Astrocyte (in vitro differentiated cells and primary cell): ENCODE results near the gene ALDOA. TPM values are rescaled to one million over a fixed set of nuclear protein-coding genes. Genes with fewer than 3 reads are reported as not detected.

Source experiments
- DNase-seq: peaks from one replicate; pipeline ENCODE4 v3.0.0-alpha.2; 2010; ENCODE audit warnings: low read depth
- FAIRE-seq: peaks from 2 replicates; lab custom pipeline; 2011; peaks lifted over from hg19 to GRCh38; lab: Jason Lieb, UNC
- H2AFZ ChIP-seq: 2 replicates; pipeline ENCODE4 v1.6.0; 2012; ENCODE audit warnings: low read depth, low read length, inconsistent platforms
- H3K27ac ChIP-seq: 2 replicates; pipeline ENCODE4 v1.5.1; 2011; ENCODE audit warnings: low read depth, low read length, inconsistent platforms
- H3K27me3 ChIP-seq: 2 replicates; pipeline ENCODE4 v1.6.0; 2011; ENCODE audit warnings: low read length, inconsistent platforms; ENCODE audit not compliant: insufficient read depth
- H3K36me3 ChIP-seq: 2 replicates; pipeline ENCODE4 v1.5.1; 2011; ENCODE audit warnings: low read length, inconsistent platforms; ENCODE audit not compliant: insufficient read depth
- H3K4me1 ChIP-seq: 2 replicates; pipeline ENCODE4 v1.5.1; 2011; ENCODE audit warnings: low read length, inconsistent platforms; ENCODE audit not compliant: insufficient read depth
- H3K4me2 ChIP-seq: 2 replicates; pipeline ENCODE4 v1.6.0; 2012; ENCODE audit warnings: low read length, inconsistent platforms
- H3K4me3 ChIP-seq: 2 replicates; pipeline ENCODE4 v1.5.1; 2011; ENCODE audit warnings: low read depth, mild to moderate bottlenecking, low read length, inconsistent platforms; ENCODE audit not compliant: insufficient read depth
- H3K79me2 ChIP-seq: 2 replicates; pipeline ENCODE4 v1.6.0; 2012; ENCODE audit warnings: mild to moderate bottlenecking, low read length, inconsistent platforms; ENCODE audit not compliant: insufficient read depth
- H3K9ac ChIP-seq: 2 replicates; pipeline ENCODE4 v1.6.0; 2012; ENCODE audit warnings: mild to moderate bottlenecking, low read length, inconsistent platforms
- H3K9me3 ChIP-seq: 2 replicates; pipeline ENCODE4 v1.5.1; 2012; ENCODE audit warnings: low read depth, mild to moderate bottlenecking, low read length, inconsistent platforms; ENCODE audit not compliant: insufficient read depth
- H4K20me1 ChIP-seq: 2 replicates; pipeline ENCODE4 v1.6.0; 2012; ENCODE audit warnings: low read length, inconsistent platforms; ENCODE audit not compliant: insufficient read depth
- H3K27ac Mint-ChIP-seq: one replicate; pipeline ENCODE4 v1.8.0; 2021; ENCODE audit warnings: mild to moderate bottlenecking, mixed read lengths; ENCODE audit not compliant: unreplicated experiment
- H3K27me3 Mint-ChIP-seq: one replicate; pipeline ENCODE4 v1.8.0; 2021; ENCODE audit warnings: low read depth, mixed read lengths; ENCODE audit not compliant: unreplicated experiment
- H3K36me3 Mint-ChIP-seq: one replicate; pipeline ENCODE4 v1.8.0; 2021; ENCODE audit warnings: low read depth, mixed read lengths; ENCODE audit not compliant: unreplicated experiment
- H3K4me1 Mint-ChIP-seq: one replicate; pipeline ENCODE4 v1.8.0; 2021; ENCODE audit warnings: low read depth, mixed read lengths; ENCODE audit not compliant: unreplicated experiment
- H3K4me3 Mint-ChIP-seq: one replicate; pipeline ENCODE4 v1.8.0; 2021; ENCODE audit warnings: mild to moderate bottlenecking, moderate library complexity, mixed read lengths; ENCODE audit not compliant: unreplicated experiment
- H3K9me3 Mint-ChIP-seq: one replicate; pipeline ENCODE4 v1.8.0; 2021; ENCODE audit warnings: mild to moderate bottlenecking, mixed read lengths; ENCODE audit not compliant: unreplicated experiment
- EZH2 ChIP-seq: IDR thresholded peaks from 2 replicates; pipeline ENCODE4 v1.6.1; 2012; ENCODE audit warnings: mild to moderate bottlenecking, low read length, inconsistent platforms; ENCODE audit not compliant: insufficient read depth
- total RNA-seq: library from RNA; stranded (reverse); gene quantifications from 2 replicates; pipeline ENCODE4 v1.2.1, GENCODE V29; 2021
- TF ChIP-seq, protein P1 (sequence below): IDR thresholded peaks from 2 replicates; pipeline ENCODE4 v1.5.1; 2011; ENCODE audit warnings: low read depth, mild to moderate bottlenecking, inconsistent platforms, low read length, moderate library complexity; ENCODE audit not compliant: insufficient read depth

ALDOA gene
- total RNA-seq, 1 donor from 2014 or later: 1,795 TPM

DNA sequence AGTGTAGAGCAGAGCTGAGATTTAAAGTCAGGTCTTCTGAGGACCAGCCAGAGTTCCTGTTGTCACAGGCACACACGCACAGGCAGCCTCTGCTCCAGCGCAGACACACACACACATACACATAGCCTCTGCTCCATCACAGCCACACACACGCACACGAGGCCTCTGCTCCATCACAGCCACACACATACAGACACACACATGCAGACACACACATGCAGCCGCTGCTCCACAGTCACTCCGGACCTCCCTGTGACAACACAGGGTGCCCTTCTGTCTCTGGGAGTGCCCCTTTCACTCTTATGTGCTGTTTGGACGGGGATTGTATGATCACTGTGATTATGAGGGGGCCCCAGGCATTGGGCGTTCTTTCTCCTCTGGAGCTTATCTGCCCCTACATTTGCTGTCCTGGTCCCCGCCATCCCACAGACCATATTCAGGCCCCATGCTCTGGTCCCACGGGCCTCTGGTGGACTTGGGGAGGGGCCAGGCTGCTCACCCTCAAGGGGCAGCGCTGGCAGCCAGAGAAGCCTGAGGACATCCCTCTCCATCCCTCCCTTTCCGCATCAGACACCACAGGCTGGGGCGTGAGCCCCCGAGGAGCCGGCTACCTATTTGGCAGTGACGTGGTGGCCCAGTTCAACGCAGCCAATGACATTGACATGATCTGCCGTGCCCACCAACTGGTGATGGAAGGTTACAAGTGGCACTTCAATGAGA lies 18.7 kb downstream of the ALDOA start:
- Histone ChIP-seq H3K4me1 (no peaks in the 10 kb centered on the region), H3K4me3 (no peak overlapping the region), H3K79me2 (peaks cover 34% of the 10 kb centered on the region), H3K4me2 (no peak overlapping the region), H4K20me1 (peaks cover 42% of the 10 kb centered on the region), H3K9me3 (no peaks in the 10 kb centered on the region), H2AFZ (no peak overlapping the region), H3K27ac (no peak overlapping the region), H3K36me3 (peaks cover 16% of the 10 kb centered on the region), H3K9ac (no peak overlapping the region), H3K27me3 (no peaks in the 10 kb centered on the region)
- FAIRE-seq (no peak), DNase-seq (no peak)
- Mint-ChIP-seq H3K4me3 (no peak overlapping the region), H3K36me3 (peaks cover 33% of the 10 kb centered on the region), H3K9me3 (no peaks in the 10 kb centered on the region), H3K27ac (no peak overlapping the region), H3K4me1 (peaks cover 2% of the 10 kb centered on the region), H3K27me3 (no peaks in the 10 kb centered on the region)
- TF ChIP-seq, protein P1, sequence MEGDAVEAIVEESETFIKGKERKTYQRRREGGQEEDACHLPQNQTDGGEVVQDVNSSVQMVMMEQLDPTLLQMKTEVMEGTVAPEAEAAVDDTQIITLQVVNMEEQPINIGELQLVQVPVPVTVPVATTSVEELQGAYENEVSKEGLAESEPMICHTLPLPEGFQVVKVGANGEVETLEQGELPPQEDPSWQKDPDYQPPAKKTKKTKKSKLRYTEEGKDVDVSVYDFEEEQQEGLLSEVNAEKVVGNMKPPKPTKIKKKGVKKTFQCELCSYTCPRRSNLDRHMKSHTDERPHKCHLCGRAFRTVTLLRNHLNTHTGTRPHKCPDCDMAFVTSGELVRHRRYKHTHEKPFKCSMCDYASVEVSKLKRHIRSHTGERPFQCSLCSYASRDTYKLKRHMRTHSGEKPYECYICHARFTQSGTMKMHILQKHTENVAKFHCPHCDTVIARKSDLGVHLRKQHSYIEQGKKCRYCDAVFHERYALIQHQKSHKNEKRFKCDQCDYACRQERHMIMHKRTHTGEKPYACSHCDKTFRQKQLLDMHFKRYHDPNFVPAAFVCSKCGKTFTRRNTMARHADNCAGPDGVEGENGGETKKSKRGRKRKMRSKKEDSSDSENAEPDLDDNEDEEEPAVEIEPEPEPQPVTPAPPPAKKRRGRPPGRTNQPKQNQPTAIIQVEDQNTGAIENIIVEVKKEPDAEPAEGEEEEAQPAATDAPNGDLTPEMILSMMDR: no peak
- TF ChIP-seq EZH2: no peak

DNA sequence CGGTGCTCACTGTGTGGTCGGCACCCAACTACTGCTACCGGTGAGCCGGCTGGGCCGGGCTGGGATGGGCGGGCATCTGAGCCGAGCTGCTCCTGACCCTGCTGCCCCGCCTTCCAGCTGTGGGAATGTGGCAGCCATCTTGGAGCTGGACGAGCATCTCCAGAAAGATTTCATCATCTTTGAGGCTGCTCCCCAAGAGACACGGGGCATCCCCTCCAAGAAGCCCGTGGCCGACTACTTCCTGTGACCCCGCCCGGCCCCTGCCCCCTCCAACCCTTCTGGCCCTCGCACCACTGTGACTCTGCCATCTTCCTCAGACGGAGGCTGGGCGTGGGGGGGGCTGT lies 19.2 kb downstream of the ALDOA start:
- no peak overlapping the region for H3K4me3 Mint-ChIP-seq
- TF ChIP-seq EZH2: no peak
- TF ChIP-seq, protein P1: no peak
- Histone ChIP-seq H3K4me2 (no peak overlapping the region), H3K27ac (no peak overlapping the region), H4K20me1 (peaks cover 37% of the 10 kb centered on the region), H2AFZ (no peak overlapping the region), H3K9me3 (no peaks in the 10 kb centered on the region), H3K4me1 (no peaks in the 10 kb centered on the region), H3K4me3 (no peak overlapping the region), H3K9ac (no peak overlapping the region), H3K27me3 (no peaks in the 10 kb centered on the region), H3K36me3 (peaks cover 12% of the 10 kb centered on the region), H3K79me2 (peaks cover 28% of the 10 kb centered on the region)
- H3K36me3 Mint-ChIP-seq: peaks cover 31% of the 10 kb centered on the region
- H3K27me3 Mint-ChIP-seq: no peaks in the 10 kb centered on the region
- FAIRE-seq (no peak), DNase-seq (no peak)
- H3K4me1 Mint-ChIP-seq: peaks cover 4% of the 10 kb centered on the region
- H3K27ac Mint-ChIP-seq: no peak overlapping the region
- no peaks in the 10 kb centered on the region for H3K9me3 Mint-ChIP-seq

DNA sequence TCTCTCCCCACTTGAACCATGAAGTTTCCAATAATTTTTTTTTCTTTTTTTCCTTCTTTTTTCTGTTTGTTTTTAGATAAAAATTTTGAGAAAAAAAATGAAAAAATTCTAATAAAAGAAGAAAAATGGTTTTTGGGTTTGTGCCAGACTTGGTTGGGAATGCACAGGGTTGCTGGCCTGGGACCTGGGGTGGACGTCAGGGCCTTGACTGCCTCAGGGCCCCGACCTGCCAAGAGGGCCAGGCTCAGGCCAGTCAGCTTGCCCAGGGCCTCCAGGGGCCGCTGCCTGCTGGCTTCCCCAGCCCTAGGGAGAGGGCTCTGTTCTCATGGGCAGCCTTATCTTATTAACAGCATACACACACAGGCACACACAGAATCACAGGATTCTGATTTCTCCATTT lies 19.7 kb downstream of the ALDOA start:
- no peak overlapping the region for H3K4me2 ChIP-seq
- H3K79me2 ChIP-seq: peaks cover 24% of the 10 kb centered on the region
- H3K27me3 ChIP-seq: no peaks in the 10 kb centered on the region
- Mint-ChIP-seq H3K4me3 (no peak overlapping the region), H3K4me1 (peaks cover 9% of the 10 kb centered on the region), H3K36me3 (peaks cover 29% of the 10 kb centered on the region), H3K27me3 (no peaks in the 10 kb centered on the region), H3K9me3 (no peaks in the 10 kb centered on the region), H3K27ac (no peak overlapping the region)
- H2AFZ ChIP-seq: no peak overlapping the region
- peaks cover 2% of the 10 kb centered on the region for H3K4me1 ChIP-seq
- H3K36me3 ChIP-seq: peaks cover 8% of the 10 kb centered on the region
- TF ChIP-seq EZH2: no peak
- TF ChIP-seq, protein P1: no peak
- H4K20me1 ChIP-seq: peaks cover 33% of the 10 kb centered on the region
- no peaks in the 10 kb centered on the region for H3K9me3 ChIP-seq
- DNase-seq (no peak), FAIRE-seq (no peak)
- H3K4me3 ChIP-seq: no peak overlapping the region
- H3K9ac ChIP-seq: no peak overlapping the region
- no peak overlapping the region for H3K27ac ChIP-seq
